IPS DF 4.7 (cell line): ENCODE data around the gene OR1F1.
"Not testable (repeated sequence)": the region's sequence is repeated elsewhere in the genome, so short reads cannot be mapped to it uniquely, and the experiment has no call there.

Experiments
- DNase-seq: peaks from one replicate; pipeline ENCODE4 v3.0.0-alpha.2; 2013; ENCODE audit warnings: low spot score; ENCODE audit errors: extremely low read depth

Gene OR1F1

GRCh38 chr16:3187798-3188674 lies at the start of gene OR1F1:
TSS of gene OR1F1 (plus strand) at chr16:3188204.
- DNase-seq, result no peak

- DNase-seq, result no peak
Measured at GRCh38 chr16:3138342-3138741, 49.7 kb upstream of the OR1F1 start.

GRCh38 chr16:3138823-3139426 lies 49.1 kb upstream of the OR1F1 start:
- DNase-seq, result no peak

- not testable (repeated sequence) for DNase-seq
Measured at GRCh38 chr16:3139561-3139960, 48.4 kb upstream of the OR1F1 start.

- no peak for DNase-seq
Measured at GRCh38 chr16:3140603-3141427, 47.2 kb upstream of the OR1F1 start.

GRCh38 chr16:3141781-3142311 lies 46.2 kb upstream of the OR1F1 start:
- DNase-seq, result no peak

- DNase-seq, result no peak
Measured at GRCh38 chr16:3142327-3142726, 45.7 kb upstream of the OR1F1 start.

- DNase-seq, result no peak
Measured at GRCh38 chr16:3142770-3143169, 45.2 kb upstream of the OR1F1 start.

- no peak for DNase-seq
Measured at GRCh38 chr16:3143189-3143588, 44.8 kb upstream of the OR1F1 start.

- DNase-seq, result no peak
Measured at GRCh38 chr16:3143598-3144320, 44.2 kb upstream of the OR1F1 start.

GRCh38 chr16:3144321-3144983 lies 43.6 kb upstream of the OR1F1 start:
- no peak for DNase-seq

GRCh38 chr16:3145151-3145550 lies 42.9 kb upstream of the OR1F1 start:
- DNase-seq, result no peak

GRCh38 chr16:3145660-3146059 lies 42.3 kb upstream of the OR1F1 start:
- no peak for DNase-seq

- no peak for DNase-seq
Measured at GRCh38 chr16:3147046-3147756, 40.8 kb upstream of the OR1F1 start.

GRCh38 chr16:3147757-3148104 lies 40.3 kb upstream of the OR1F1 start:
- no peak for DNase-seq

- DNase-seq, result no peak
Measured at GRCh38 chr16:3148256-3149192, 39.5 kb upstream of the OR1F1 start.

GRCh38 chr16:3149193-3149530 lies 38.8 kb upstream of the OR1F1 start:
- DNase-seq, result no peak

- DNase-seq, result no peak
Measured at GRCh38 chr16:3149630-3150345, 38.2 kb upstream of the OR1F1 start.
